Gastroesophageal sphincter (tissue), 4 donors: Measurements from ENCODE around the gene TTC39C. TPM values are rescaled to one million over a fixed set of nuclear protein-coding genes. Genes with fewer than 3 reads are reported as not detected.
"Not testable (repeated sequence)": the region's sequence is repeated elsewhere in the genome, so short reads cannot be mapped to it uniquely, and the experiment has no call there.

ENCODE experiments used
- ATAC-seq: fragments of 150-250 bp; one replicate; pipeline ENCODE4 v1.9.1; 2016; ENCODE audit warnings: mild to moderate bottlenecking, moderate library complexity
- H3K27ac ChIP-seq, 4 donors: fragments of 200-600 bp; sonication (generic) in 3 of 4; 1 replicate in 3 of 4; 2 replicates in 1 of 4; pipeline ENCODE4 v1.5.1; 2016 to 2019
- H3K27me3 ChIP-seq: fragments of 200-600 bp; sonication (generic); one replicate; pipeline ENCODE4 v1.5.1; 2019
- H3K36me3 ChIP-seq, 2 donors: fragments of 200-600 bp; sonication (generic); one replicate each; pipeline ENCODE4 v1.5.1; 2019; ENCODE audit warnings: control low read depth in 1 of 2
- H3K4me1 ChIP-seq, 3 donors: fragments of 200-600 bp; sonication (generic); 1 replicate in 2 of 3; 2 replicates in 1 of 3; pipeline ENCODE4 v1.5.1; 2016 to 2019; ENCODE audit warnings: control low read depth in 2 of 3
- H3K4me3 ChIP-seq, 2 donors: fragments of 200-600 bp; sonication (generic); one replicate each; pipeline ENCODE4 v1.5.1; 2019; ENCODE audit warnings: mild to moderate bottlenecking in 1 of 2, moderate library complexity in 1 of 2
- H3K9me3 ChIP-seq, 3 donors: fragments of 200-600 bp; sonication (generic); one replicate each; pipeline ENCODE4 v1.5.1; 2017 to 2019; ENCODE audit warnings: control low read depth in 2 of 3
- EP300 ChIP-seq: sonication (generic); formaldehyde crosslinking; IDR thresholded peaks from one replicate; pipeline ENCODE4 v1.6.1; 2017; ENCODE audit warnings: antibody characterized with exemption, mild to moderate bottlenecking
- POLR2A ChIP-seq, 2 donors: fragments of 450-650 bp; IDR thresholded peaks; one replicate each; pipeline ENCODE4 v1.6.1; 2017; ENCODE audit warnings: antibody characterized with exemption in 2 of 2, mild to moderate bottlenecking in 2 of 2, moderate library complexity in 1 of 2
- POLR2AphosphoS5 ChIP-seq: sonication (generic); formaldehyde crosslinking; IDR thresholded peaks from one replicate; pipeline ENCODE4 v1.6.1; 2017; ENCODE audit warnings: antibody characterized with exemption
- WGBS, 2 donors: methylation state at CpG; one replicate each; pipeline ENCODE4 v1.1.5; 2018; ENCODE audit warnings: low coverage in 1 of 2; 5-methylcytosine and 5-hydroxymethylcytosine counted together
- total RNA-seq, 4 donors: library from RNA; depleted of rRNA; stranded (reverse); fragments of >200 nt; gene quantifications; one replicate each; pipeline ENCODE4 v1.1.0, GENCODE V29; 2016
- TF ChIP-seq, protein P1 (sequence below), 4 experiments: fragments of 200-600 bp in 2 of 4; fragments of 450-650 bp in 2 of 4; sonication (generic) in 1 of 4; IDR thresholded peaks; one replicate each; pipeline ENCODE4 v1.5.1; 2017 to 2019; ENCODE audit warnings: antibody characterized with exemption in 4 of 4, mild to moderate bottlenecking in 2 of 4, moderate library complexity in 2 of 4

TTC39C gene
- total RNA-seq, 4 donors from 2014 or later = 20.9 to 37.7 (median 33.6) TPM

DNA sequence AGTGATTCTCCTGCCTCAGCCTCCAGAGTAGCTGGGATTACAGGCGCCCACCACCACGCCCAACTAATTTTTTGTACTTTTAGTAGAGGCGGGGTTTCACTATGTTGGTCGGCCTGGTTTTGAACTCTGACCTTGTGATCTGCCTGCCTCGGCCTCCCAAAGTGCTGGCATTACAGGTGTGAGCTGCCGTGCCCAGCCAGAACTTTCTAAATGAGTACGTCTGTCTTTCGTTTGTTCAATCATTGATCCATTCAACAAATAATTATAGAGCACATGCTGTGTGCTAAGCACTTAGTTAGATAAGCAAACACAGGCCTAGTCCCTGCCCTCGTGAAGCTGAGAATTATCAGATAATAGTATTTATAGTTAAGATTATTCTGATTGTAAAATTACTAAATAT lies 56.5 kb downstream of the TTC39C start:
- H3K9me3 ChIP-seq = no peaks in the 10 kb centered on the region
- peaks cover 0 to 26% of the 10 kb centered on the region in 2 donors for H3K36me3 ChIP-seq
- ATAC-seq = no peak
- H3K27me3 ChIP-seq = no peaks in the 10 kb centered on the region
- peaks cover 0 to 9% (median 4%) of the 10 kb centered on the region in 3 donors for H3K4me1 ChIP-seq
- 90 to 92% methylated on average over 9 of the region's 9 CpGs for WGBS, 2 donors
- no peak overlapping the region for H3K4me3 ChIP-seq
- H3K27ac ChIP-seq = no peak overlapping the region
- TF ChIP-seq EP300 (no peak), POLR2A (IDR thresholded peaks at IDR 0.05) (no peak), POLR2AphosphoS5 (no peak)
- TF ChIP-seq, protein P1, sequence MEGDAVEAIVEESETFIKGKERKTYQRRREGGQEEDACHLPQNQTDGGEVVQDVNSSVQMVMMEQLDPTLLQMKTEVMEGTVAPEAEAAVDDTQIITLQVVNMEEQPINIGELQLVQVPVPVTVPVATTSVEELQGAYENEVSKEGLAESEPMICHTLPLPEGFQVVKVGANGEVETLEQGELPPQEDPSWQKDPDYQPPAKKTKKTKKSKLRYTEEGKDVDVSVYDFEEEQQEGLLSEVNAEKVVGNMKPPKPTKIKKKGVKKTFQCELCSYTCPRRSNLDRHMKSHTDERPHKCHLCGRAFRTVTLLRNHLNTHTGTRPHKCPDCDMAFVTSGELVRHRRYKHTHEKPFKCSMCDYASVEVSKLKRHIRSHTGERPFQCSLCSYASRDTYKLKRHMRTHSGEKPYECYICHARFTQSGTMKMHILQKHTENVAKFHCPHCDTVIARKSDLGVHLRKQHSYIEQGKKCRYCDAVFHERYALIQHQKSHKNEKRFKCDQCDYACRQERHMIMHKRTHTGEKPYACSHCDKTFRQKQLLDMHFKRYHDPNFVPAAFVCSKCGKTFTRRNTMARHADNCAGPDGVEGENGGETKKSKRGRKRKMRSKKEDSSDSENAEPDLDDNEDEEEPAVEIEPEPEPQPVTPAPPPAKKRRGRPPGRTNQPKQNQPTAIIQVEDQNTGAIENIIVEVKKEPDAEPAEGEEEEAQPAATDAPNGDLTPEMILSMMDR (IDR thresholded peaks at IDR 0.05) = no peak

DNA sequence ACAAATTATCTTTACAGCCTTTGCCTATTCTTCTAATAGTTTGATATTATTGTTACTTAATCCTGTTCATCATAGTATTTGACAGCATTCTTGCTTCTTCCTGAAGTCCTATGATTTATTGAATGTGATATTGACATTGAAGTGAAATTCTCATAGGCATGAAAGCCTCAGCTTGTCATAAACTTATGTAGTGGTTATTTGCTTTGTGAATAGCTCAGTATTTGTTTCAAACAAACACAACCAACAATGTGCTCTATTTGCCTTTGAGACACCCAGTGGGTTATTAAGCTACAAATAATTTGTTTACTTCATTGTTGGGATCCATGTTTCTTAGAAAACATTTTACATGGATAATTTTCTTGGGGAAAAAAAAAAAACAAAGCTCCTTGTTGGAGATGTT lies 57.2 kb downstream of the TTC39C start:
- H3K9me3 ChIP-seq = no peaks in the 10 kb centered on the region
- H3K4me1 ChIP-seq = peaks cover 0 to 17% (median 4%) of the 10 kb centered on the region in 3 donors
- TF ChIP-seq POLR2A (IDR thresholded peaks at IDR 0.05) (no peak), EP300 (no peak), POLR2AphosphoS5 (no peak)
- TF ChIP-seq, protein P1 (IDR thresholded peaks at IDR 0.05) = no peak
- no peak overlapping the region for H3K27ac ChIP-seq
- no peaks in the 10 kb centered on the region for H3K27me3 ChIP-seq
- ATAC-seq = no peak
- H3K4me3 ChIP-seq = no peak overlapping the region
- peaks cover 0 to 19% of the 10 kb centered on the region in 2 donors for H3K36me3 ChIP-seq

DNA sequence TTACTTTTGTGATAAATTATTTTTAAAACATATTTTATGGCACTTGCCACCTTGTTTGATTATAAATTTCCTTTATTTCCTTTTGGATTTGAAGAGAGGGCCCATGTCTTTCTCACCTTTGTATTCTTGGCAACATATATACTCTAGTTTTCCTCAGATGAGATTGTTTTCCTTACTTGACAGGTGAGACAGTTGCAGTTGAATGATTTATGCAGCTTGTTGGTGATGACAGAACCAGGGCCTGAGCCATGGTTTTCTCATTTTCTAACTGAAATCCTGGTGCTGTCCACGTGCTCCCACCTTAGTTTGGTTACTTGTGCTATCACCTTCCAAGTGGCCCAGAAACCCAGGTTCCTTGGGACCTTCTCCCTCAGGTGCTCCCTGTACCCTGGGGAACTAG lies 58.2 kb downstream of the TTC39C start:
- Histone ChIP-seq H3K9me3 (no peaks in the 10 kb centered on the region), H3K27me3 (no peaks in the 10 kb centered on the region), H3K27ac (no peak overlapping the region), H3K4me3 (no peak overlapping the region), H3K36me3 (peaks cover 0 to 9% of the 10 kb centered on the region in 2 donors), H3K4me1 (peaks cover 0 to 20% (median 4%) of the 10 kb centered on the region in 3 donors)
- TF ChIP-seq EP300 (no peak), POLR2A (IDR thresholded peaks at IDR 0.05) (no peak), POLR2AphosphoS5 (no peak)
- TF ChIP-seq, protein P1 (IDR thresholded peaks at IDR 0.05) = no peak
- WGBS, 2 donors = 100% methylated on average over 1 of the region's 1 CpG
- ATAC-seq = no peak

DNA sequence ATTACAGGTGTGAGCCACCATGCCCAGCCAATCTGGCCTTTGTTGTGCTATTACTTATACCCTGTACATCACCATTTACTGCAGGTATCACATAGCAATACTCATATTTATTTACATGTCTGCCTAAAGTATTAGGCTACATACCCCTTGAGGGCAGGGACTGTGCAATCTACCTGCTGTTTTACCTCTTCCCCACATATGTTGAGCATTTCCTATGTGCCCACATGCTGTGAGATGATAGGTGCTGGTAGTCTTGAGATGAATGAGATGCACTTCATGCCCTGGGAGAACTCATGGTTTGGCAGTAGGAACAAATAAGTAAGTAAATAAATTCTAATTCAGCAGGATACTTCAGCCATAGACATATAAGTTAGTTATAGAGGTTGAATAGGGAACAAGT lies 59.2 kb downstream of the TTC39C start:
- ATAC-seq = no peak
- TF ChIP-seq POLR2A (IDR thresholded peaks at IDR 0.05) = no peak
- TF ChIP-seq POLR2AphosphoS5 = no peak
- no peak for TF ChIP-seq EP300
- TF ChIP-seq, protein P1 (IDR thresholded peaks at IDR 0.05) = no peak
- H3K9me3 ChIP-seq = no peaks in the 10 kb centered on the region
- peaks cover 0 to 4% of the 10 kb centered on the region in 2 donors for H3K36me3 ChIP-seq
- no peak overlapping the region for H3K27ac ChIP-seq
- H3K27me3 ChIP-seq = no peaks in the 10 kb centered on the region
- peaks cover 0 to 20% (median 4%) of the 10 kb centered on the region in 3 donors for H3K4me1 ChIP-seq
- H3K4me3 ChIP-seq = no peak overlapping the region

DNA sequence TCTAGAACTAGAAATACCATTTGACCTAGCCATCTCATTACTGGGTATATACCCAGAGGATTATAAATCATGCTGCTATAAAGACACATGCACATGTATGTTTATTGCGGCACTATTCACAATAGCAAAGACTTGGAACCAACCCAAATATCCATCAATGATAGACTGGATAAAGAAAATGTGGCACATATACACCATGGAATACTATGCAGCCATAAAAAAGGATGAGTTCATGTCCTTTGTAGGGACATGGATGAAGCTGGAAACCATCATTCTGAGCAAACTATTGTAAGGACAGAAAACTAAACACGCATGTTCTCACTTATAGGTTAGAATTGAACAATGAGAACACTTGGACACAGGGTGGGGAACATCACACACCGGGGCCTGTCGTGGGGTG lies 60.2 kb downstream of the TTC39C start:
- not testable (repeated sequence) for H3K27ac ChIP-seq, ATAC-seq, H3K9me3 ChIP-seq, H3K4me3 ChIP-seq, H3K36me3 ChIP-seq, H3K27me3 ChIP-seq
- H3K4me1 ChIP-seq = peaks cover 0 to 20% (median 4%) of the 10 kb centered on the region in 3 donors
- WGBS, 2 donors = 95 to 100% methylated on average over 2 to 3 of the region's 4 CpGs
